DOHH2 (cell line): ENCODE measurements around the gene LYPD6B.

Source experiments
- H3F3A ChIP-seq: fragments of 200-600 bp; sonication (generic), shearing (Covaris generic); 2 replicates; pipeline ENCODE4 v1.6.0; 2016; ENCODE audit warnings: antibody characterized with exemption, mild to moderate bottlenecking; ENCODE audit not compliant: control insufficient read depth, insufficient read depth
- H3K27ac ChIP-seq: fragments of 200-600 bp; sonication (generic); 2 replicates; pipeline ENCODE4 v1.5.1; 2014; ENCODE audit warnings: low read depth, mild to moderate bottlenecking, low read length, moderate library complexity
- H3K27me3 ChIP-seq: fragments of 200-600 bp; sonication (generic); 2 replicates; pipeline ENCODE4 v1.6.1; 2014; ENCODE audit warnings: mild to moderate bottlenecking, low read length, mixed read lengths; ENCODE audit not compliant: control insufficient read depth
- H3K36me3 ChIP-seq: fragments of 200-600 bp; sonication (generic); 2 replicates; pipeline ENCODE4 v1.6.1; 2014; ENCODE audit warnings: mild to moderate bottlenecking, low read length, moderate library complexity, mixed read lengths; ENCODE audit not compliant: control insufficient read depth
- H3K4me1 ChIP-seq: fragments of 200-600 bp; sonication (generic); 2 replicates; pipeline ENCODE4 v1.6.1; 2014; ENCODE audit warnings: mild to moderate bottlenecking, low read length, mixed read lengths; ENCODE audit not compliant: control insufficient read depth
- H3K4me2 ChIP-seq: fragments of 200-600 bp; sonication (generic); 2 replicates; pipeline ENCODE4 v1.6.0; 2014; ENCODE audit warnings: mild to moderate bottlenecking, low read length, moderate library complexity
- H3K4me3 ChIP-seq: fragments of 200-600 bp; sonication (generic); 2 replicates; pipeline ENCODE4 v1.5.1; 2014; ENCODE audit warnings: mild to moderate bottlenecking, low read length, mixed read lengths
- H3K79me2 ChIP-seq: fragments of 200-600 bp; sonication (generic); 2 replicates; pipeline ENCODE4 v1.6.1; 2014; ENCODE audit warnings: mild to moderate bottlenecking, low read length, mixed read lengths; ENCODE audit not compliant: control insufficient read depth
- H3K9me2 ChIP-seq: fragments of 200-600 bp; sonication (generic); replicated peaks from 2 replicates; pipeline ENCODE4 v1.6.1; 2014; ENCODE audit warnings: mild to moderate bottlenecking, low read length, mixed read lengths; ENCODE audit not compliant: control insufficient read depth
- H3K9me3 ChIP-seq: fragments of 200-600 bp; sonication (generic); 2 replicates; pipeline ENCODE4 v1.6.1; 2014; ENCODE audit warnings: antibody characterized with exemption, low read length, mixed read lengths; ENCODE audit not compliant: control insufficient read depth, insufficient read depth
- H4K20me1 ChIP-seq: fragments of 200-600 bp; sonication (generic); 2 replicates; pipeline ENCODE4 v1.6.0; 2014; ENCODE audit warnings: low read depth, mild to moderate bottlenecking, antibody characterized with exemption, low read length, moderate library complexity; ENCODE audit not compliant: control insufficient read depth, insufficient read depth
- EZH2phosphoT487 ChIP-seq: fragments of 200-600 bp; sonication (generic); IDR thresholded peaks from 2 replicates; pipeline ENCODE4 v1.6.1; 2017; ENCODE audit warnings: borderline replicate concordance, mild to moderate bottlenecking, antibody characterized with exemption, low read length, moderate library complexity, mixed read lengths
- TF ChIP-seq, protein P1 (sequence below): fragments of 200-600 bp; sonication (generic); IDR thresholded peaks from one replicate; pipeline ENCODE4 v1.5.1; 2014; ENCODE audit warnings: antibody characterized with exemption, mild to moderate bottlenecking, low read depth, low read length; ENCODE audit not compliant: poor library complexity, severe bottlenecking

LYPD6B gene

DNA sequence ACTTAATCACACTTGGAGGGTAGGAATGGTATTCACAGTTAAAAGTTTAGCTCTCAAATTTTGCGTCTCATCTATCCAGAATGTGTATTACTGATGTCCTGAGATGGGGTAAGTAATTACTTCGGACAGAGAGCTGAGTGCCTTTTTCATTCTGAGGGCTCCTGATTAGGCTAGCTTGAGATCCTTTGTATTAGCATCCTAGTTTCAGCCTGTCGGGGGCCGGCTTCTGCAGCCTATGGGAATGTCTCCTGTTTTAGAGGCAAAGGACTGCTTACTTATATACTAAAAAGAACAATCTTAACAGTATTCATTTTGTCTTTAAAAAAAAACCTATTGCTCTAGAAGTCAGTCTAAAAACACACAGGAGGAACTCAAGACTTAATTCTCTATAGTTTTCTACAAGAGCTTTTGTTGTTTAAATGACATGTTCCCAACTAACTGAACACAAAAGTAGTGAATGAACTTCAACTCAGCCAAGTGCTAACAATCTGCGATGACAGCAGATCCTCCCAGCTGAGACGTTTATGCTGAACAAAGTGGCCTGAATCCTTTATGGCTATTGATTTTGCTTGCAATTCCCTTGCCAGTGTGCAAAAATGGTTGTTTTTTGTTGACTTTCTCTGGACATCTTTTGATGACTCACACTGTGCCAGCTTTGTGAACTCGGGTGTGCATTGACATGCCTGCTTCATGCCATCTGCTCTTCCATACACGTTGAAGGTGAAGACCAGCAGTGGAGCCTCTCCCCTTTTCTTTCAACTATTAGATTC is 118.7 kb downstream of the LYPD6B start:
- Histone ChIP-seq H3K27ac (no peak overlapping the region), H3K4me1 (peaks cover 32% of the 10 kb centered on the region), H3K79me2 (no peaks in the 10 kb centered on the region), H3K4me2 (no peak overlapping the region), H3K27me3 (no peaks in the 10 kb centered on the region), H3K36me3 (peaks cover 3% of the 10 kb centered on the region), H3K4me3 (no peak overlapping the region), H3F3A (peaks cover 4% of the 10 kb centered on the region), H3K9me3 (no peaks in the 10 kb centered on the region), H3K9me2 (no peaks in the 10 kb centered on the region), H4K20me1 (no peaks in the 10 kb centered on the region)
- TF ChIP-seq, protein P1, sequence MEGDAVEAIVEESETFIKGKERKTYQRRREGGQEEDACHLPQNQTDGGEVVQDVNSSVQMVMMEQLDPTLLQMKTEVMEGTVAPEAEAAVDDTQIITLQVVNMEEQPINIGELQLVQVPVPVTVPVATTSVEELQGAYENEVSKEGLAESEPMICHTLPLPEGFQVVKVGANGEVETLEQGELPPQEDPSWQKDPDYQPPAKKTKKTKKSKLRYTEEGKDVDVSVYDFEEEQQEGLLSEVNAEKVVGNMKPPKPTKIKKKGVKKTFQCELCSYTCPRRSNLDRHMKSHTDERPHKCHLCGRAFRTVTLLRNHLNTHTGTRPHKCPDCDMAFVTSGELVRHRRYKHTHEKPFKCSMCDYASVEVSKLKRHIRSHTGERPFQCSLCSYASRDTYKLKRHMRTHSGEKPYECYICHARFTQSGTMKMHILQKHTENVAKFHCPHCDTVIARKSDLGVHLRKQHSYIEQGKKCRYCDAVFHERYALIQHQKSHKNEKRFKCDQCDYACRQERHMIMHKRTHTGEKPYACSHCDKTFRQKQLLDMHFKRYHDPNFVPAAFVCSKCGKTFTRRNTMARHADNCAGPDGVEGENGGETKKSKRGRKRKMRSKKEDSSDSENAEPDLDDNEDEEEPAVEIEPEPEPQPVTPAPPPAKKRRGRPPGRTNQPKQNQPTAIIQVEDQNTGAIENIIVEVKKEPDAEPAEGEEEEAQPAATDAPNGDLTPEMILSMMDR = no peak
- no peak for TF ChIP-seq EZH2phosphoT487

DNA sequence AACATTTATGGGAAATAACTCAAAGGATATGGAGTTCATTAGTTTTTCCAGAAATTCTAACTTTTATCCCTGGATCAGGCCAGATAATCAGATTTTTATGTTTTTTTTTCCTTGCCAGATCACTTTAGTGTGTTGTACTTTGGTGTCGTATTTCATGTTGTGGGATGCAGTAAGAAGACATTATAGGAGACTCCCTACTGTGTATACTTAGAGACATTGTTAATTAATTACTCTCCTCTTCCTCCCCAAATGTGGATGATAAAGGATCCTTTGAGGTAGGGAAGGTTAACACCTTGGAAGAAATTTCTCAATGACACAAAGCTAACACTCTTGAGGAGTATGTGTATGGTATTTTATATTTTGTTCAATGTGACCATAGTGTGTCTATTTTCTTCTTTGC is 120.5 kb downstream of the LYPD6B start:
- Histone ChIP-seq H3K4me3 (no peak overlapping the region), H3F3A (peaks cover 4% of the 10 kb centered on the region), H3K79me2 (no peaks in the 10 kb centered on the region), H3K4me2 (no peak overlapping the region), H3K9me3 (no peaks in the 10 kb centered on the region), H3K4me1 (peaks cover 40% of the 10 kb centered on the region), H3K36me3 (peaks cover 6% of the 10 kb centered on the region), H3K9me2 (no peaks in the 10 kb centered on the region), H4K20me1 (no peaks in the 10 kb centered on the region), H3K27ac (no peak overlapping the region), H3K27me3 (no peaks in the 10 kb centered on the region)
- no peak for TF ChIP-seq EZH2phosphoT487
- TF ChIP-seq, protein P1 = no peak

DNA sequence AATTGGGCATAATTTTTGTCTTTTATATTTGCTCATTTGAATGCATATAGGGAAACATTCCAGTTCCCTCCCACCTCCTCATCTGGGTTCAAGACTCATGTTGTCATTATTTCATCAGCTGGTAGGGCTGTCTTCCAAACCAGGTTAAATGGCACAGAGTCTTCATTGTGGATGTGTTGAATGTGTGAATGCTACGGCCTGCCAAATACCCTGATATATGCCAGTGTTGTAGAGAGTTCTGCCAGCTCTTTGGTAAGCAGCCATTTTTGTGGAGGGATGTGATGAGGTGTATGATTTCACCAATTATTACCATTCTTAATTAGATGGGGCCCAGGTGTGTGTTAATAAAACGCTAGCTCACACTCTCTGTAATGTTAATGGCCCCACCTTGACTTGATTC is 121.7 kb downstream of the LYPD6B start:
- Histone ChIP-seq H3K9me3 (no peaks in the 10 kb centered on the region), H3K4me3 (peak overlapping the region; percentile 67), H3K79me2 (no peaks in the 10 kb centered on the region), H3K27ac (peak overlapping the region; percentile 86), H3F3A (peaks cover 4% of the 10 kb centered on the region), H3K9me2 (no peaks in the 10 kb centered on the region), H3K4me1 (peaks cover 49% of the 10 kb centered on the region), H3K27me3 (no peaks in the 10 kb centered on the region), H4K20me1 (no peaks in the 10 kb centered on the region), H3K4me2 (peak overlapping the region; percentile 85), H3K36me3 (peaks cover 6% of the 10 kb centered on the region)
- TF ChIP-seq, protein P1 = no peak
- TF ChIP-seq EZH2phosphoT487 = no peak
